GM18508 (cell line): Measurements from ENCODE around the gene C6.

Experiments
- ATAC-seq: cut with Tn5 transposase; IDR thresholded peaks from one replicate; pipeline ENCODE4 v1.9.1; 2021; ENCODE audit warnings: moderate number of reproducible peaks; ENCODE audit not compliant: insufficient read depth, unreplicated experiment

The C6 gene

DNA sequence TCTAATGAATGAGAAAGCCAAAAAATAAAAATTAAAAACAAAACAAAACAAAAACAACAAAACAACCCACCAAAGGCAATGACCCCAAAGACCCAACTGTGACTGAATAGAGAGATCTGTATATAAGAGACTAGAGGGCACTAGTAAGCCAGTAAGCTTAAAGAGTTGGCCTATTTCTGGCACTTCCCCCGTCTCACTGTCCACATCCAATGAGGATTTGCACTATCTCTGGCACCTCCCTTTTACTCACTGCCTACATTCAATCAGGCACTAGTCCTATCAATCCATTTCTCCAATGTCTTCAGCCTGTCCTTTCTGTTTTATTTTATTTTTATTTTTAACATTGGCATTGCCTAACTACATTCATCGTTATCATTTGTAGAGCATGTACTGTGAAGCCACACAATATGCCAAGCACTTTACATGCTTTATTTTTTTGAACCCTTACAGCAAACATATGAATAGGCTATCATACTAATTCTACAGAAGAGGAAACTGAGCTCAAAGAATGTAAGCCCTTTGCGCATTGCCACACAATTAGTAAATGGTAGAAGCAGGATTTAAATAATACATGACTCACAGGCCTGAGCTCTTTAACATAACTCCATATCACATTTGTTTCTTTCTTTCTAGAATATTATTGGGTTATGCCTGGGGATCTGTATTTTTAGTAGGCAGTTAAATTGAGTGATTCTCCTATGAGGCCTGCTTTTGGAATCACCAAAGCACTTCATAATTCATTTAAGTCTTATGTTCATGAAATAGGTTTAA, 70.0 kb downstream of the C6 start:
- ATAC-seq, result no peak

DNA sequence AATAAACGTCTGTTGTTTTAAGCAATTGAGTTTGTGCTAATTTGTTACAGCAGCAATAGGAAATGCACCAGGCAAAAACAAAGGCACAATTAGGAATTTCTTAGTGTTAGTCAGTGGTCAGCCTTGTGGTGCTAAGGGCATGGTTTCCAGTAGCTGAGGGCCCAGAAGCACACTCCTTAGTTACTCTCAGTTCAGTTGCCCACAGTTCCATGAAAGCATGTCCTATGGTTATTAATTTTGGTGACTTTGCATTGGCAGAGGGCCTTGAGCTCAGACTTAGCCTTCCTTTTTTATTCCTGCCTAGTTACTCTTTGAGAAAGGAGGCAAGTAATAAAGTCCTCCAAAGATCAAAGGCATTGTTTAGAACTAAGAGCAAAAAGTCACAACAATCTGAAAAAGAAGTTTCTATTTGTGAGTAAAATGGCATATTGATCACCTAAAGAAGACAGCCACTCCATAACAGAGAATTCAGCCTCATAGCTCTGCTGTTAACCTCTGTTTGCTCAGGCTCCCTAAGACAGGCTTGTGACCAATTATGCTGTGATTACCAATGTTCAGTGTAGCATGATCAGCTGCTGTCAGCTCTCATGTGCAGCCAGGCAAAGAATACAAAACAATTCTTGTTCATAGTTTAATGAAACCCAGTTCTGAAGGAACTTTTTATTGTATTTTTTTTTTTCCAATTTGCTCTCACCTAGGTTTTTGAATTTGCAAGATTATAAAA, 85.2 kb downstream of the C6 start:
- ATAC-seq, result no peak

DNA sequence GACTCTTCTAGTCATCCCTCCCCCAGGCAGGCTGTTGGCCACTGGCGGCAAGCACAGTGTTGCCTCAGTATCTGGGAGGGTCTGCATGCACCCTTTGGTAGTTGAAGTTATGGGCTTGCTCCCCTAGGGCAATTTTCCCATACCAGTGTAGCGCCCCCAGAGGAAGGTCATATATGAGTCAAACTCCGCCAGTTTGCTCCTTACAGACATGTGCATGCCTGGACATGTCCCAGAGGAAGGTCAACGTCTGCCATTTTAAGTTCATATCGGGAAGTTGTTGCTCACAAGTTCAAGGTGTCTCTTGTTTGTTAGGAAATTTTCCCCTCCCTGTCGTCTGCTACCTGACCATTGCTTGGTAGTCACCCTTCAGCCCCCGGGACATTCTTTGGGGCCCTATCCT, 90.9 kb downstream of the C6 start:
- ATAC-seq, result no peak

DNA sequence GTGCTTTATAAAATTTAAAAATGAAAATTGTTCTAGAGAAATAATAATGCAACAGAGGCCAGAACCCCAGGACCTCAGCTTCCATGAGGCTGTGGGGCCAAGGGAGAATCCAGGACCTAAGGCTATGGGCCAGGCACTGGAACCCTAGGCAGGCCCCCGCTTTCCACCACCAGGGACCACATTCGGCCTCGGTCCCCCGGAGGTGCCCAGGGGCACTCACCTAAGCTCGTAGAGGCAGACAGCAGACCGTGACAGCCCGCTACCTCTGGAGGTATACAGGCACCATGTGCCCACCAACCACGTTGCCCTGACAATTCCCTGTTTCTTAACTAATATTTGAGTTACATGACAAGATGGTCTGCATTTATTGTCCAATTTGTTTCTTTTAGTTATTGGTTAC, 92.7 kb downstream of the C6 start:
- ATAC-seq, result no peak

DNA sequence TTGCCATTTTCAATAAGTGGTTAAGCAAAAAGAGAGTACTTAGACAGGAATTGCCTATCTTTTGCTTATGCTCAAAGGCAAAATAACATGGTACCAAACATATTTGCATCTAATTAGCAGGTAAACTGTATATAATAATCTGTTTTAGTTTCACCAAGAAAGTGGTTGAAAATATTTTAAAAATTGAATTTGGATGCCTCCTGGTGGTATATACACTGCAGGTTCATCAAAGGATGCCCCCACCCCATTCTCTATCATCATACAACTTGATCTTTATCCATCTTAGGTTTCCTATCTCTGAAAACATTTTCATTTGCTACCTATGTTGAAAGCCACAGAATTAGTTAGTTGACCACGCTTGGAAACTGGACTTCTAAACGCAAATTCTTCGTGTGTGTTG, 95.2 kb downstream of the C6 start:
- no peak for ATAC-seq

DNA sequence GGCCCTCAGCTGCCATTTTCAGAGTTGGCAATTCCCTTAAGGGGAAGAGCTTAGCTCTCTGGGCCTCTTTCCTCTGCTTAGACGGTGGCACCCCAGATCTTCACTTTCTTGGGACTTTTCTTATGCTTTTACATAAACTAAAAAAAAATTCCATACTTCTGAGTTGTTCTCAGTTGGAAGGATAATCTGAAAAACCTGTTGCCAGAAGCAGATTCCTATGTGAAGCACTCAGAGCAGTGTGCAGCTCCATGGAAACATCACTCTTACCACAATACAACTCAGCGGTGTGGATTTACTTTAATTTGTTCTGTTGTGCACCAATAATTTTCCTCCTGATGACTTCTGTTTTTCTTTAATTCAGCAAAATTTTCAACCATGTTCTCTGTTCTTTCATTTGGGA, 98.1 kb downstream of the C6 start:
- ATAC-seq, result no peak

DNA sequence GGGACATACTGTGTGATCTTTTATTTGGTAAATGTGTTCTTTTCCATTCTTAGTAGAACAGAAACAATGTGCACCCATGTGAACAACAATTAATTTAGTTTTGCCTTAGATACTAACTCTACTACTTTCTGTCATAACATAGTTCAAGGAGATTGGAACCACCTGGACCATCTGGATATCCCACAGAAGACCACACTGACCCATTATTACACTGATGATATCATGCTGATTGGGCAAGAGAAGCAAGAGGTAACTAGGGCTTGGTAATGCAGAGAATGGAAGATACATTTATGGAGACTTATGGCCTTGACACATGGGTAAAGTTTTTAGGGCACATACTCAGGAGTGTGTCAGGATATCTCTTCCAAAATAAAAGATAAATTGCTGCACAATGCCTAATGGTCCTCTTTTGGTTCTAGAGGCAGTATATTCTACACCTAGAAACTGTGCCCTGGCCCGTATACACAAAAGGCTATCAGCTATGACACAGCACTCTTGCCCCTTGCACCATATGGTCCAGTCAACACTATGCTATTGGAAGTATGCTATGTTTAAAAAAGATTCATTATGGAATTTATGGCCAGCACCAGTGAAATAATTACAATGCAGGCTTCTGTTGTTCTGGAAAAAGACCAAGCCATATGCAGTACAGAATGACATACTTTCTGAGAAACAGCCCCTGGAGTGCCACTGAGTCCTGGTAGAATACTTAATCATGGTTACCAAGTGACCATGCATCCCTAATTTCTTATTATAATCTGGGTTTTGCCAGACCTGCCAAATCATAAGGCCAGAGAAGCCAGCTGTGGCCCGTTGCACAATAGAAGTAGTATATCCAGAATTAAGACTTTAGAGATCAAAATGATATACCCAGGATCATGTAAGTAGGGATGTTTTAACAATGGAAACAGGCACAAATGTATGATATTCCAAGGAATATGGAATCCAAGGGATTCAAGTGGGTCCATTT, 100.6 kb downstream of the C6 start:
- ATAC-seq, result no peak

DNA sequence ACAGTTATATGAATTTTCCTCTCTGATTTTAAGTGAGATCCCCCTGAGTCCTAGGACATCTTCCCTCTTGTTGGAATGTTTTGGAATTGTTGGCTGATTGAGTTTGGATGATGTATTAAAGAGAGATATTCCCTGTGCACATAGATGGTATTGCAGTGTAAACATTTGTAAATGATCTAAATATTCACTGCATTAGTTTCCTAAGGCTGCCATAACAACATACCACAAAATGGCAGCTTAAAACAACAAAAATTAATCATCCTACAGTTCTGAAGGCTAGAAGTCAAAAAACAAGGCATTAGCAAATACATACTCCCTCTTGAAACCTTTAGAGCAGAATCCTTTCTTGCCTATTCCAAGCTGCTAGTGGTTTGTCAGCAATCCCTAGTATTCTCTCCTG, 104.1 kb downstream of the C6 start:
- ATAC-seq, result no peak

DNA sequence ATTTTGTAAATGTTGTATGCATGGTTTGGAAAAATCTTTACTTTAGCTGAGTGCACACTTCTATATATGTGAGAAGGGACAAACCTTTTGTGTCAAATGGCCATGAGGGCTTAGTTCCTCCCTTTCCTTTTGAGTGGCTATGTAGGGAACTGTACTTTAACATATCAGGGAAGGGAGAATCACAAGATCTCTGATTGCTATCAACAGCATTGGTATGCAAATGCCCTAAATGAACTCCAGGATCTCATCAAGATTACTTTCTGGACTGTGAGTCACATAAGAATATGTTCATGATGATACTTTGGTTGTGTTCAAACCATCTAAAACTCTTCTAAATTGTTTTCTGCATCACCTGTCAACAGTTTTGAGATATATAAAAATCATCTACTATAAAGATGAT, 111.0 kb downstream of the C6 start:
- no peak for ATAC-seq

DNA sequence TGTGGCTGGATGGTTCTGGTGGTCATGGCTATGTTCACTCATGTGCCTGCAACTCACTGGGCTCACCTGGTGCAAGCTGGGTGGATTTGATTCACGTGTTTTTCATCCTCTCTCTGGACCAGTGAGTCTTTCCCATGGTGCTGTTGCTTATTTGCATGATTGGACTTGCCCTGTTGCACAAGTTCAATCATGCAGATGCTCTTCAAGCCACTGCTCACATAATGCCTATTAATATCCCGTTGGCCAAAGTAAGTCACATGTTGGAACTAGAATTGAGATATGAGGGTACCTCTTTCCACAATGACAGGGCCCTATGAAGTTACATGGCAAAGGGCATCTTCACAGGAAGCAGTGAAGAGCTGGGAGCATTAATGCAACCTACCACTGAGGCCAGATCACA, 115.7 kb downstream of the C6 start:
- no peak for ATAC-seq

DNA sequence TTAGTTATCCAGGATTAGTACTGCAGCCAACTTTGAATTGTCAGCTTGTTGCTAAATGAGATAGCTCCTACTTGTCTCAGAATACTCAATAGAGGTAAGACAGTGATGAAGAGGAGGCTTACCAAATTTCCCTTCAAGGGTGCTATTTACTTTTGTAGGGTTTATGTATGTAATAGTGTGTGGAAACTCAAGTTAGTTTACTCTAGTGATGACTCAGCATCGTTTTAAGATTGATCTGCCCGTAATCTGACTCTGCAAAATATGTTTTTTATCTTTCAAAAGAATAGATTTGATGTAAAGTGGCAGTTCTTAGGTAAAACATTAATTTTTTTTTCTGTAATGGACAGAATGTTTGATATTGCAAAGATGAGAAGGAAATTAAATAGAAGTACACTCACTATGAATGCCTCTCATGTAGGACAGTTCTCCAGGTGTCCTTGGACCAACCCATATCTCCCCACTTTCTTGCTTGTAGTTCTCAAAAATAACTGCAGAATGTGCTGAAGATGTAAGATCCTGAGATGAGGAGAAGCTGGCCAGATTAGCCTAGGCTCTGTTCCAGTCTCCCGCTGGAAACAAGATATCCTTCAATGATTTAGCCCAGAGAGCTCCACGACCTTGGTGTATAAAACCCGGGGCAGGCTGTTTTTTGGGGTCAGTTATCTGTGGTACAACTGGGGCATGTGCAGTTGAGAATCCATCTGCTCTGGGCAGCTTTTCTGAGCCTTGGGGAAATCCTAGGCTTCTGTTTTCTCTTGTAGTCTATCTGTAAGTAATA, 117.8 kb downstream of the C6 start:
- no peak for ATAC-seq

DNA sequence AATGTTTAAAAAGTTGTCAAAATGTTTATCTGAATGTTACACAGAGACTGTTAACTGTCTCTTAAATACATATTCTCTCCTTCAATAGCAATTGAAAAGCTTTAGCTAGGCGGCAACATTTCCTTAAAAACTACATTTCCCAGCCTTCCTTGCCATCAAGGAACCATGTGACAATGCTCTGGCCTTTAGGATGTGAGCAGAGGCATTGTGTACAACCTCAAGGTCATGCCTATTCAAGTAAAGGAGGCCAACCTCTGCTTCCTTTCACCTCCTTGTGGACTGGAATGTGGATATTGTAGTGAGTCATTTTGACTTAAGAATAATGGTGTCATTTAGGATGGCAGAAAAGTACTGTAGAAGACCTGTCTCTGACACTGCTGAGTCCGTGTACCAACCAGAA, 118.5 kb downstream of the C6 start:
- ATAC-seq, result no peak

DNA sequence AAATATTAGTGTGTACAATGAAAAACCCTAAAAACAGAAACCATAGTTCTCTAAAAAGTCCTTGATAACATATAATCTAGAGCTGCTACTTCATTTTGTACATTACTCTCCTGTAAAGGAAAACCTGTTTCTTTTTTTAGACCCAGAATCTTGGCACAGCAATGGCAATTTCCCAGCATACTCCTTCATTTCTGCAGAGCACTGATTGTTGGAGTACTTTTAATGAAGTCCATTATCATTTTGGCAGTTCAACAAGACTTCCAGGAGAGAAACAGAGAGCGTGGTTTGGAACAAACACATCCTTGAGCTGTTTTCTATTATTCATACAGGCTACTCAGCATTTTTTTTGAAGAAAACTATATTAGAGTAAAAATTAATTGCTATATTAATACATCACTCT, 119.5 kb downstream of the C6 start:
- no peak for ATAC-seq
